HEK293 (cell line): Measurements from ENCODE around the gene ZNF223.

Source experiments
- CTCF ChIA-PET: fragments of 350-600 bp; formaldehyde crosslinking; extraction: SDS; loops from one replicate; lab custom pipeline; 2021; ENCODE audit warnings: antibody characterized with exemption; lab: Yijun Ruan, JAX
- POLR2A ChIA-PET: fragments of 300-600 bp; formaldehyde crosslinking; extraction: SDS; loops from one replicate; lab custom pipeline; 2020; ENCODE audit warnings: antibody characterized with exemption, inconsistent platforms; lab: Yijun Ruan, JAX
- H3K27ac ChIP-seq: fragments of 200-500 bp; sonication (Bioruptor generic); 2 replicates; pipeline ENCODE4 v1.5.1; 2014; ENCODE audit warnings: low read depth, low read length, control low read depth, inconsistent platforms; ENCODE audit errors: extremely low read depth
- H3K36me3 ChIP-seq, 2 experiments: fragments of 200-500 bp in 1 of 2; sonication (Bioruptor generic) in 1 of 2; 1 replicate in 1 of 2; 2 replicates in 1 of 2; pipeline ENCODE4 v1.5.1; 2014 to 2017; ENCODE audit warnings: inconsistent platforms in 2 of 2, low read length in 2 of 2; ENCODE audit not compliant: control insufficient read depth in 2 of 2, insufficient read depth in 1 of 2
- H3K4me1 ChIP-seq: fragments of 200-500 bp; sonication (Bioruptor generic); 2 replicates; pipeline ENCODE4 v1.5.1; 2014; ENCODE audit warnings: mild to moderate bottlenecking, low read length, inconsistent platforms; ENCODE audit not compliant: control insufficient read depth, insufficient read depth
- H3K4me3 ChIP-seq: 2 replicates; pipeline ENCODE4 v1.5.1; 2011; ENCODE audit warnings: low read depth, mild to moderate bottlenecking, control low read depth, low read length, moderate library complexity
- H3K9me3 ChIP-seq: fragments of 200-500 bp; sonication (Bioruptor generic); 2 replicates; pipeline ENCODE4 v1.5.1; 2014; ENCODE audit warnings: low read depth, low read length, inconsistent platforms; ENCODE audit not compliant: control insufficient read depth, insufficient read depth
- GFI1B ChIP-seq: fragments of 450-650 bp; formaldehyde crosslinking; IDR thresholded peaks from 2 replicates; pipeline ENCODE4 v1.5.1; 2016; ENCODE audit warnings: missing biosample characterization, missing genetic modification characterization
- GLI2 ChIP-seq: fragments of 450-650 bp; formaldehyde crosslinking; IDR thresholded peaks from 2 replicates; pipeline ENCODE4; 2017; ENCODE audit warnings: missing biosample characterization, missing genetic modification characterization, low read depth, borderline replicate concordance
- GLIS2 ChIP-seq: fragments of 450-650 bp; formaldehyde crosslinking; IDR thresholded peaks from 2 replicates; pipeline ENCODE4 v1.5.1; 2016; ENCODE audit warnings: missing biosample characterization, missing genetic modification characterization
- PRDM2 ChIP-seq: fragments of 450-650 bp; formaldehyde crosslinking; IDR thresholded peaks from 2 replicates; pipeline ENCODE4 v1.5.1; 2016; ENCODE audit warnings: missing biosample characterization, missing genetic modification characterization, borderline replicate concordance
- PRDM6 ChIP-seq: fragments of 450-650 bp; formaldehyde crosslinking; IDR thresholded peaks from 2 replicates; pipeline ENCODE4 v1.5.1; 2017; ENCODE audit warnings: missing biosample characterization, missing genetic modification characterization
- YY1 ChIP-seq: fragments of 450-650 bp; formaldehyde crosslinking; IDR thresholded peaks from 2 replicates; pipeline ENCODE4 v1.5.1; 2018; ENCODE audit warnings: missing biosample characterization, missing genetic modification characterization
- ZBTB17 ChIP-seq: fragments of 450-650 bp; formaldehyde crosslinking; IDR thresholded peaks from 2 replicates; pipeline ENCODE4 v1.5.1; 2016; ENCODE audit warnings: missing biosample characterization, missing genetic modification characterization
- ZBTB48 ChIP-seq: fragments of 450-650 bp; formaldehyde crosslinking; IDR thresholded peaks from 2 replicates; pipeline ENCODE4 v1.5.1; 2016; ENCODE audit warnings: missing biosample characterization, missing genetic modification characterization
- ZFP37 ChIP-seq: fragments of 450-650 bp; formaldehyde crosslinking; IDR thresholded peaks from 2 replicates; pipeline ENCODE4 v1.5.1; 2016; ENCODE audit warnings: missing biosample characterization, missing genetic modification characterization
- ZFP69B ChIP-seq: fragments of 450-650 bp; formaldehyde crosslinking; IDR thresholded peaks from 2 replicates; pipeline ENCODE4 v1.5.1; 2016; ENCODE audit warnings: missing biosample characterization, missing genetic modification characterization
- ZNF174 ChIP-seq: fragments of 450-650 bp; formaldehyde crosslinking; IDR thresholded peaks from 2 replicates; pipeline ENCODE4 v1.5.0; 2017; ENCODE audit warnings: missing biosample characterization, mild to moderate bottlenecking, missing genetic modification characterization
- ZNF280C ChIP-seq: fragments of 450-650 bp; formaldehyde crosslinking; IDR thresholded peaks from 2 replicates; pipeline ENCODE4 v1.5.1; 2016; ENCODE audit warnings: missing biosample characterization, missing genetic modification characterization
- ZNF311 ChIP-seq: fragments of 450-650 bp; formaldehyde crosslinking; IDR thresholded peaks from 2 replicates; pipeline ENCODE4 v1.5.1; 2017; ENCODE audit warnings: missing biosample characterization, missing genetic modification characterization, borderline replicate concordance
- ZNF37A ChIP-seq: fragments of 450-650 bp; IDR thresholded peaks from 2 replicates; pipeline ENCODE4 v1.5.1; 2018; ENCODE audit warnings: missing biosample characterization, missing genetic modification characterization
- ZNF394 ChIP-seq: fragments of 450-650 bp; formaldehyde crosslinking; IDR thresholded peaks from 2 replicates; pipeline ENCODE4 v1.5.1; 2016; ENCODE audit warnings: missing biosample characterization, missing genetic modification characterization, mild to moderate bottlenecking, moderate library complexity, borderline replicate concordance
- ZNF548 ChIP-seq: fragments of 450-650 bp; formaldehyde crosslinking; IDR thresholded peaks from 2 replicates; pipeline ENCODE4 v1.5.1; 2016; ENCODE audit warnings: missing biosample characterization, missing genetic modification characterization
- ZNF561 ChIP-seq: fragments of 450-650 bp; IDR thresholded peaks from 2 replicates; pipeline ENCODE4 v1.5.1; 2018; ENCODE audit warnings: missing biosample characterization, missing genetic modification characterization, borderline replicate concordance
- ZNF596 ChIP-seq: fragments of 450-650 bp; IDR thresholded peaks from 2 replicates; pipeline ENCODE4 v1.5.0; 2018; ENCODE audit warnings: missing biosample characterization, mild to moderate bottlenecking, missing genetic modification characterization, moderate library complexity
- ZNF610 ChIP-seq: fragments of 450-650 bp; formaldehyde crosslinking; IDR thresholded peaks from 2 replicates; pipeline ENCODE4 v1.5.1; 2016; ENCODE audit warnings: missing biosample characterization, missing genetic modification characterization, borderline replicate concordance
- ZNF792 ChIP-seq: fragments of 450-650 bp; formaldehyde crosslinking; IDR thresholded peaks from 2 replicates; pipeline ENCODE4 v1.5.1; 2016; ENCODE audit warnings: missing biosample characterization, missing genetic modification characterization

Gene ZNF223

GRCh38 chr19:44005973-44006372, 45.9 kb upstream of the ZNF223 start:
- H3K9me3 ChIP-seq, result peaks cover 25% of the 10 kb centered on the region
- H3K36me3 ChIP-seq, result peaks cover 46 to 67% of the 10 kb centered on the region in 2 experiments
- CTCF ChIA-PET, result no interaction called here
- no peak overlapping the region for H3K4me3 ChIP-seq
- TF ChIP-seq ZNF792 (no peak), PRDM2 (no peak), ZNF37A (no peak), ZFP69B (tag by site-specific recombination) (no peak)
- TF ChIP-seq, all 188 proteins: peak for 0
- POLR2A ChIA-PET, result no interaction called here
- Histone ChIP-seq H3K4me1 (peaks cover 10% of the 10 kb centered on the region), H3K27ac (no peak overlapping the region)

- CTCF ChIA-PET, result interaction anchor here (0.6 kb wide), 1 partner anchor 272 kb away, joined by 5 read pairs; no protein-coding TSS in a partner anchor
- H3K36me3 ChIP-seq, result peaks cover 61 to 82% of the 10 kb centered on the region in 2 experiments
- H3K4me3 ChIP-seq, result no peak overlapping the region
- peaks cover 31% of the 10 kb centered on the region for H3K9me3 ChIP-seq
- POLR2A ChIA-PET, result no interaction called here
- TF ChIP-seq ZNF561 (no peak), GFI1B (tag by site-specific recombination) (no peak), PRDM6 (tag by site-specific recombination) (no peak), YY1 (no peak), GLI2 (tag by site-specific recombination) (no peak), ZNF610 (tag by site-specific recombination) (no peak), ZFP37 (tag by site-specific recombination) (no peak), ZNF548 (tag by site-specific recombination) (no peak), ZBTB17 (tag by site-specific recombination) (no peak), ZNF280C (tag by site-specific recombination) (no peak), ZNF311 (tag by site-specific recombination) (no peak), ZBTB48 (no peak), ZNF174 (tag by site-specific recombination) (no peak), GLIS2 (tag by site-specific recombination) (no peak), ZNF596 (tag by site-specific recombination) (no peak), ZNF394 (tag by site-specific recombination) (no peak)
- no peak overlapping the region for H3K27ac ChIP-seq
- peaks cover 5% of the 10 kb centered on the region for H3K4me1 ChIP-seq
Observed at GRCh38 chr19:44007473-44007872, 44.4 kb upstream of the ZNF223 start.
